ENCODE data around the gene SLC66A1.

Gene SLC66A1

GRCh38 chr1:19365721-19366120 is 53.6 kb downstream of the SLC66A1 start:
- H3K27ac ChIP-seq: no peak overlapping the region
- TF ChIP-seq CTCF (conservative IDR thresholded peaks at IDR 0.05): no peak

GRCh38 chr1:19366599-19367536 is 54.7 kb downstream of the SLC66A1 start:
- no peak for TF ChIP-seq CTCF (conservative IDR thresholded peaks at IDR 0.05)
- no peak overlapping the region for H3K27ac ChIP-seq

GRCh38 chr1:19367584-19368041 is 55.5 kb downstream of the SLC66A1 start:
- TF ChIP-seq CTCF (conservative IDR thresholded peaks at IDR 0.05): no peak
- no peak overlapping the region; the same call in 1 of the 2 replicates for H3K27ac ChIP-seq

- H3K27ac ChIP-seq: no peak overlapping the region; the same call in 1 of the 2 replicates
- TF ChIP-seq CTCF (conservative IDR thresholded peaks at IDR 0.05): no peak
Measured at GRCh38 chr1:19368050-19368449, 55.9 kb downstream of the SLC66A1 start.

GRCh38 chr1:19368964-19369363 is 56.8 kb downstream of the SLC66A1 start:
- TF ChIP-seq CTCF (conservative IDR thresholded peaks at IDR 0.05): no peak
- no peak overlapping the region for H3K27ac ChIP-seq

GRCh38 chr1:19369396-19370090 is 57.4 kb downstream of the SLC66A1 start:
- TF ChIP-seq CTCF (conservative IDR thresholded peaks at IDR 0.05): no peak

GRCh38 chr1:19370453-19371170 is 58.5 kb downstream of the SLC66A1 start:
- TF ChIP-seq CTCF (conservative IDR thresholded peaks at IDR 0.05): no peak
- H3K27ac ChIP-seq: no peak overlapping the region

More at GRCh38 chr1:19369396-19370090, 57.4 kb downstream of the SLC66A1 start:
- no peak overlapping the region for H3K27ac ChIP-seq

Measured in VCaP (cell line).